Measurements from ENCODE around the gene EXOC3L4.

GRCh38 chr14:103085106-103086091 is 9.1 kb upstream of the EXOC3L4 start:
- TF ChIP-seq GATA3 (IDR thresholded peaks at IDR 0.05; ENCODE audit: low read depth, low read length) (no peak), GATA2 (IDR thresholded peaks at IDR 0.05; ENCODE audit: low read depth, low read length) (no peak)

Measured in SH-SY5Y (cell line).